Duodenal mucosa (tissue), 2 donors: ENCODE data around the gene RAB31.
A peak's percentile ranks its signal among the peaks of the same experiment; 100 is the strongest.

ENCODE experiments used
- H3K27ac ChIP-seq: one replicate; pipeline ENCODE4 v1.7.0; 2013; ENCODE audit warnings: low read depth, low read length
- H3K27me3 ChIP-seq, 2 donors: one replicate each; pipeline ENCODE4 v1.7.0; 2013; ENCODE audit warnings: low read length in 2 of 2, control low read depth in 1 of 2; ENCODE audit not compliant: insufficient read depth in 2 of 2, control insufficient read depth in 1 of 2
- H3K36me3 ChIP-seq, 2 donors: one replicate each; pipeline ENCODE4 v1.7.0; 2013; ENCODE audit warnings: low read length in 2 of 2, control low read depth in 1 of 2; ENCODE audit not compliant: insufficient read depth in 2 of 2, control insufficient read depth in 1 of 2
- H3K4me1 ChIP-seq, 2 donors: one replicate each; pipeline ENCODE4 v1.7.0; 2013; ENCODE audit warnings: low read length in 2 of 2, control low read depth in 1 of 2; ENCODE audit not compliant: insufficient read depth in 2 of 2, control insufficient read depth in 1 of 2
- H3K4me3 ChIP-seq, 2 donors: one replicate each; pipeline ENCODE4 v1.7.0; 2013; ENCODE audit warnings: low read length in 2 of 2, low read depth in 1 of 2
- H3K9ac ChIP-seq, 2 donors: one replicate each; pipeline ENCODE4 v1.7.0; 2013; ENCODE audit warnings: low read length in 2 of 2, low read depth in 1 of 2
- H3K9me3 ChIP-seq, 2 donors: one replicate each; pipeline ENCODE4 v1.7.0; 2013; ENCODE audit warnings: low read length in 2 of 2, control low read depth in 1 of 2; ENCODE audit not compliant: control insufficient read depth in 1 of 2

The RAB31 gene

GRCh38 chr18:9876867-9877654, 169.0 kb downstream of the RAB31 start:
- Histone ChIP-seq H3K36me3 (no peaks in the 10 kb centered on the region), H3K4me1 (peaks cover 0 to 12% of the 10 kb centered on the region in 2 donors), H3K27me3 (no peaks in the 10 kb centered on the region), H3K4me3 (peak overlapping the region in 1 of 2 donors; percentile 15), H3K27ac (no peak overlapping the region), H3K9me3 (no peaks in the 10 kb centered on the region), H3K9ac (no peak overlapping the region)

GRCh38 chr18:9877655-9878014, 169.5 kb downstream of the RAB31 start:
- H3K9me3 ChIP-seq, result no peaks in the 10 kb centered on the region
- H3K27me3 ChIP-seq, result no peaks in the 10 kb centered on the region
- H3K9ac ChIP-seq, result no peak overlapping the region
- H3K4me3 ChIP-seq, result no peak overlapping the region
- H3K4me1 ChIP-seq, result peaks cover 0 to 12% of the 10 kb centered on the region in 2 donors
- H3K36me3 ChIP-seq, result no peaks in the 10 kb centered on the region
- no peak overlapping the region for H3K27ac ChIP-seq

GRCh38 chr18:9878095-9878494, 170.0 kb downstream of the RAB31 start:
- H3K4me3 ChIP-seq, result no peak overlapping the region
- H3K27me3 ChIP-seq, result no peaks in the 10 kb centered on the region
- H3K4me1 ChIP-seq, result peaks cover 0 to 12% of the 10 kb centered on the region in 2 donors
- no peaks in the 10 kb centered on the region for H3K9me3 ChIP-seq
- H3K36me3 ChIP-seq, result no peaks in the 10 kb centered on the region
- H3K9ac ChIP-seq, result no peak overlapping the region
- no peak overlapping the region for H3K27ac ChIP-seq

GRCh38 chr18:9878783-9879242, 170.7 kb downstream of the RAB31 start:
- no peaks in the 10 kb centered on the region for H3K9me3 ChIP-seq
- H3K27ac ChIP-seq, result no peak overlapping the region
- H3K4me3 ChIP-seq, result no peak overlapping the region
- no peaks in the 10 kb centered on the region for H3K36me3 ChIP-seq
- H3K27me3 ChIP-seq, result no peaks in the 10 kb centered on the region
- peaks cover 0 to 12% of the 10 kb centered on the region in 2 donors for H3K4me1 ChIP-seq
- no peak overlapping the region for H3K9ac ChIP-seq

GRCh38 chr18:9884090-9884489, 176.0 kb downstream of the RAB31 start:
- Histone ChIP-seq H3K9ac (no peak overlapping the region), H3K27me3 (no peaks in the 10 kb centered on the region), H3K36me3 (no peaks in the 10 kb centered on the region), H3K27ac (no peak overlapping the region), H3K4me1 (no peaks in the 10 kb centered on the region), H3K9me3 (no peaks in the 10 kb centered on the region), H3K4me3 (no peak overlapping the region)

- Histone ChIP-seq H3K4me3 (no peak overlapping the region), H3K27me3 (no peaks in the 10 kb centered on the region), H3K27ac (no peak overlapping the region), H3K9ac (no peak overlapping the region), H3K9me3 (no peaks in the 10 kb centered on the region), H3K36me3 (no peaks in the 10 kb centered on the region), H3K4me1 (no peaks in the 10 kb centered on the region)
These were observed 176.5 kb downstream of the RAB31 start for GRCh38 chr18:9884532-9885140.

GRCh38 chr18:9885170-9886004, 177.3 kb downstream of the RAB31 start, which contains the start of gene TXNDC2:
TSS of gene TXNDC2 (plus strand) at chr18:9885973. CDS start at chr18:9886681, 708 bp downstream.
- H3K36me3 ChIP-seq, result no peaks in the 10 kb centered on the region
- H3K4me1 ChIP-seq, result no peaks in the 10 kb centered on the region
- H3K9ac ChIP-seq, result no peak within 1 kb of the TSS
- H3K27ac ChIP-seq, result no peak within 1 kb of the TSS
- no peaks in the 10 kb centered on the region for H3K27me3 ChIP-seq
- no peaks in the 10 kb centered on the region for H3K9me3 ChIP-seq
- no peak within 1 kb of the TSS for H3K4me3 ChIP-seq

- H3K9ac ChIP-seq, result no peak overlapping the region
- no peaks in the 10 kb centered on the region for H3K27me3 ChIP-seq
- H3K27ac ChIP-seq, result no peak overlapping the region
- no peaks in the 10 kb centered on the region for H3K9me3 ChIP-seq
- H3K4me3 ChIP-seq, result no peak overlapping the region
- no peaks in the 10 kb centered on the region for H3K36me3 ChIP-seq
- no peaks in the 10 kb centered on the region for H3K4me1 ChIP-seq
These were observed 177.9 kb downstream of the RAB31 start for GRCh38 chr18:9886005-9886348.

GRCh38 chr18:9887992-9888391, 179.9 kb downstream of the RAB31 start:
- no peaks in the 10 kb centered on the region for H3K9me3 ChIP-seq
- H3K27ac ChIP-seq, result no peak overlapping the region
- no peak overlapping the region for H3K9ac ChIP-seq
- H3K27me3 ChIP-seq, result no peaks in the 10 kb centered on the region
- no peaks in the 10 kb centered on the region for H3K36me3 ChIP-seq
- H3K4me1 ChIP-seq, result no peaks in the 10 kb centered on the region
- H3K4me3 ChIP-seq, result no peak overlapping the region

GRCh38 chr18:9890196-9890595, 182.1 kb downstream of the RAB31 start:
- no peaks in the 10 kb centered on the region for H3K4me1 ChIP-seq
- no peak overlapping the region for H3K4me3 ChIP-seq
- H3K27ac ChIP-seq, result no peak overlapping the region
- no peaks in the 10 kb centered on the region for H3K36me3 ChIP-seq
- no peaks in the 10 kb centered on the region for H3K27me3 ChIP-seq
- H3K9me3 ChIP-seq, result no peaks in the 10 kb centered on the region
- no peak overlapping the region for H3K9ac ChIP-seq
